HepG2 (cell line): ENCODE data around the gene PRKCE. TPM values are rescaled to one million over a fixed set of nuclear protein-coding genes. Genes with fewer than 3 reads are reported as not detected.

ENCODE experiments used
- ATAC-seq: fragments of 200-7000 bp; cut with Tn5 transposase; 3 replicates; pipeline ENCODE4 v1.9.1; 2020; ENCODE audit warnings: mild to moderate bottlenecking, moderate library complexity
- BruUV-seq: library from RNA; stranded (reverse); fragments of 400-500 nt; replicated peaks from 2 replicates; lab custom pipeline; 2021; lab: Mats Ljungman, UMichigan
- CTCF ChIA-PET: fragments of 300-600 bp; formaldehyde crosslinking; extraction: SDS; loops from one replicate; lab custom pipeline; 2021; ENCODE audit warnings: low total read pairs, inconsistent platforms, low intra/inter-chr PET ratio; lab: Yijun Ruan, JAX
- POLR2A ChIA-PET: fragments of 350-600 bp; sonication (Branson Sonifier 250); formaldehyde crosslinking; loops from one replicate; lab custom pipeline; 2020; ENCODE audit warnings: antibody characterized with exemption, inconsistent platforms; lab: Yijun Ruan, JAX
- DNase-seq: peaks from one replicate; pipeline ENCODE4 v3.0.0-alpha.2; 2015; ENCODE audit warnings: low spot score
- FAIRE-seq: peaks from 3 replicates; lab custom pipeline; 2011; peaks lifted over from hg19 to GRCh38; lab: Jason Lieb, UNC
- H2AFZ ChIP-seq: one replicate; pipeline ENCODE4 v1.6.1; 2011; ENCODE audit warnings: low read length, inconsistent platforms
- H3K27ac ChIP-seq: fragments of 300-600 bp; 3 replicates; pipeline ENCODE4 v1.8.0; 2011; ENCODE audit warnings: mixed run types, mild to moderate bottlenecking, mixed read lengths, low read length, inconsistent platforms; ENCODE audit not compliant: insufficient read depth; ENCODE audit errors: extremely low read length
- H3K27me3 ChIP-seq, 2 experiments: fragments of 200-600 bp in 1 of 2; 2 replicates in 1 of 2; 3 replicates in 1 of 2; pipeline versions ENCODE4 v1.6.0 to v1.8.0; 2011; ENCODE audit warnings: low read length in 2 of 2, mild to moderate bottlenecking in 2 of 2, moderate library complexity in 2 of 2, inconsistent platforms in 1 of 2; ENCODE audit not compliant: insufficient read depth in 2 of 2, control insufficient read depth in 1 of 2
- H3K36me3 ChIP-seq, 2 experiments: fragments of 200-600 bp in 1 of 2; replicated peaks in 1 of 2; 2 replicates in 1 of 2; 3 replicates in 1 of 2; pipeline versions ENCODE4 v1.5.1 to v1.8.0; 2011; ENCODE audit warnings: low read length in 2 of 2, inconsistent platforms in 1 of 2; ENCODE audit not compliant: insufficient read depth in 2 of 2, control insufficient read depth in 1 of 2
- H3K4me1 ChIP-seq: 2 replicates; pipeline ENCODE4 v1.5.1; 2012; ENCODE audit warnings: low read length, inconsistent platforms; ENCODE audit not compliant: insufficient read depth
- H3K4me2 ChIP-seq: 2 replicates; pipeline ENCODE4 v1.6.0; 2011; ENCODE audit warnings: low read depth, low read length, inconsistent platforms
- H3K4me3 ChIP-seq, 3 experiments: fragments of 200-600 bp in 1 of 3; sonication (generic), shearing (Covaris generic) in 1 of 3; replicated peaks in 1 of 3; 2 replicates each; pipeline ENCODE4 v1.5.1; 2011 to 2016; ENCODE audit warnings: low read length in 3 of 3, inconsistent platforms in 2 of 3, low read depth in 2 of 3, mild to moderate bottlenecking in 2 of 3, control low read depth in 1 of 3, mixed read lengths in 1 of 3; ENCODE audit not compliant: insufficient read depth in 1 of 3
- H3K79me2 ChIP-seq: one replicate; pipeline ENCODE4 v1.6.1; 2011; ENCODE audit warnings: low read length, inconsistent platforms; ENCODE audit not compliant: insufficient read depth
- H3K9ac ChIP-seq: 2 replicates; pipeline ENCODE4 v1.6.0; 2011; ENCODE audit warnings: mild to moderate bottlenecking, low read depth, low read length, inconsistent platforms; ENCODE audit not compliant: insufficient read depth
- H3K9me3 ChIP-seq: 2 replicates; pipeline ENCODE4 v1.5.1; 2012; ENCODE audit warnings: mild to moderate bottlenecking, low read length
- H4K20me1 ChIP-seq: 2 replicates; pipeline ENCODE4 v1.6.0; 2011; ENCODE audit warnings: inconsistent platforms, mild to moderate bottlenecking, low read length, moderate library complexity; ENCODE audit not compliant: insufficient read depth
- FOXP1 ChIP-seq, 2 experiments: fragments of 450-650 bp in 1 of 2; IDR thresholded peaks; 2 replicates each; pipeline ENCODE4 v1.6.1; 2017 to 2018; ENCODE audit warnings: antibody characterized with exemption in 1 of 2
- GLI4 ChIP-seq: sonication (generic); formaldehyde crosslinking; IDR thresholded peaks from 2 replicates; pipeline ENCODE4 v1.5.1; 2020; ENCODE audit warnings: missing genetic modification reagents, mild to moderate bottlenecking, moderate library complexity, borderline replicate concordance
- HHEX ChIP-seq: IDR thresholded peaks from 2 replicates; pipeline ENCODE4 v1.6.1; 2016; ENCODE audit warnings: control low read depth
- KMT2B ChIP-seq: IDR thresholded peaks from 2 replicates; pipeline ENCODE4 v1.6.1; 2016; ENCODE audit warnings: missing genetic modification reagents, missing compliant biosample characterization
- RXRB ChIP-seq: IDR thresholded peaks from 2 replicates; pipeline ENCODE4 v1.6.1; 2016; ENCODE audit warnings: borderline replicate concordance, missing genetic modification reagents, missing compliant biosample characterization
- SIX1 ChIP-seq: sonication (generic); formaldehyde crosslinking; IDR thresholded peaks from 2 replicates; pipeline ENCODE4 v1.4.0; 2020; ENCODE audit warnings: missing genetic modification reagents, borderline replicate concordance
- TEAD2 ChIP-seq: sonication (generic); formaldehyde crosslinking; IDR thresholded peaks from 2 replicates; pipeline ENCODE4 v1.9.0; 2021; ENCODE audit warnings: missing genetic modification reagents
- ZNF652 ChIP-seq: IDR thresholded peaks from 2 replicates; pipeline ENCODE4 v1.6.1; 2016; ENCODE audit warnings: low read depth, borderline replicate concordance
- ZSCAN25 ChIP-seq: sonication (generic); formaldehyde crosslinking; IDR thresholded peaks from 2 replicates; pipeline ENCODE4 v1.8.0; 2022; ENCODE audit warnings: mild to moderate bottlenecking, missing genetic modification reagents
- WGBS: methylation state at CpG from one replicate; pipeline ENCODE4 v1.1.6; 2017; ENCODE audit warnings: low lambda C conversion rate; 5-methylcytosine and 5-hydroxymethylcytosine counted together
- in situ Hi-C: cut with HindIII; loops from 2 replicates; pipeline ENCODE4 v1.10.0; 2017; ENCODE audit warnings: low pct_unique_long_range_greater_than_20kb; ENCODE audit not compliant: extremely low pct_ligation_motif_present
- intact Hi-C: fragments of 100-400 bp; cut with micrococcal nuclease; formaldehyde crosslinking; loops from one replicate; pipeline ENCODE4 v1.10.0; 2022; ENCODE audit not compliant: unreplicated experiment
- polyA plus RNA-seq, 8 experiments: library from polyadenylated mRNA; depleted of rRNA in 3 of 8; stranded (reverse) in 7 of 8; unstranded in 1 of 8; fragments of >200 nt; fragmentation: Illumina TruSeq in 4 of 8; extraction: Trizol in 4 of 8; gene quantifications; 2 replicates each; pipeline versions ENCODE4 v1.2.1 to v1.2.3, GENCODE V29; 2011 to 2016; ENCODE audit warnings: low read depth in 4 of 8, missing spikeins in 1 of 8, mixed read lengths in 1 of 8; ENCODE audit not compliant: insufficient read depth in 1 of 8
- total RNA-seq, 5 experiments: library from RNA; depleted of rRNA; stranded (reverse); fragments of >200 nt; fragmentation: Illumina TruSeq; extraction: Trizol; gene quantifications; 2 replicates each; pipeline ENCODE4 v1.2.3, GENCODE V29; 2016; ENCODE audit warnings: low read depth in 1 of 5
- TF ChIP-seq, protein P1 (sequence below): IDR thresholded peaks from 2 replicates; pipeline ENCODE4 v1.6.1; 2016; ENCODE audit warnings: control low read depth
- TF ChIP-seq, protein P2 (sequence below): sonication (generic); formaldehyde crosslinking; conservative IDR thresholded peaks from 2 replicates; pipeline ENCODE4 v1.8.0; 2022; ENCODE audit warnings: mild to moderate bottlenecking, moderate library complexity, missing genetic modification reagents

PRKCE gene
- total and polyA plus RNA-seq, 2 of the 13 experiments (the other 11 are each of a cell fraction or from before 2014, with no cell fraction given) = 1.0 to 3.9 TPM

DNA sequence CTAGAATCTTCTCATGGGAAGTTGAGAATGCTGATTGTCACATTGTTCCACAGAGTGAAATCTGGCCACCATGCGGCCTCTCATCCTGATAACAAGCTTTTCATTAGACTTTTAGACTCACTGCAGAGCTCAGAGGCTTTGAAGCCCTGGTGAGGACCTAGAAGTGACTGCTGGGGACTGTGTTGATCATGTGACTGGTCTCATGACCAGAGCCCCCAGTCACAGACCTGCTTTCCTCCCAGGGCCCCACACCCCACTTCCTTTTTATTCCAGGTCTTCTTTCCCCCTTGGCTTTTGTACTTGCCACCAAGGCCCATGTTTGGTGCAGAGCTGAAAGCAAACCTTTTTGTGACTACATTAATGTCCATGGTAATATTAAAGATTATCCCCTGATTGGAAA is 45.2 kb downstream of the PRKCE start (continued):
- TF ChIP-seq KMT2B = no peak
- no peak for TF ChIP-seq RXRB (CRISPR knock-in tag)
- no peak for TF ChIP-seq ZSCAN25 (CRISPR knock-in tag)
- TF ChIP-seq SIX1 (CRISPR knock-in tag) = no peak
- TF ChIP-seq, protein P1, sequence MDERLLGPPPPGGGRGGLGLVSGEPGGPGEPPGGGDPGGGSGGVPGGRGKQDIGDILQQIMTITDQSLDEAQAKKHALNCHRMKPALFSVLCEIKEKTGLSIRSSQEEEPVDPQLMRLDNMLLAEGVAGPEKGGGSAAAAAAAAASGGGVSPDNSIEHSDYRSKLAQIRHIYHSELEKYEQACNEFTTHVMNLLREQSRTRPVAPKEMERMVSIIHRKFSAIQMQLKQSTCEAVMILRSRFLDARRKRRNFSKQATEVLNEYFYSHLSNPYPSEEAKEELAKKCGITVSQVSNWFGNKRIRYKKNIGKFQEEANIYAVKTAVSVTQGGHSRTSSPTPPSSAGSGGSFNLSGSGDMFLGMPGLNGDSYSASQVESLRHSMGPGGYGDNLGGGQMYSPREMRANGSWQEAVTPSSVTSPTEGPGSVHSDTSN = no peak

DNA sequence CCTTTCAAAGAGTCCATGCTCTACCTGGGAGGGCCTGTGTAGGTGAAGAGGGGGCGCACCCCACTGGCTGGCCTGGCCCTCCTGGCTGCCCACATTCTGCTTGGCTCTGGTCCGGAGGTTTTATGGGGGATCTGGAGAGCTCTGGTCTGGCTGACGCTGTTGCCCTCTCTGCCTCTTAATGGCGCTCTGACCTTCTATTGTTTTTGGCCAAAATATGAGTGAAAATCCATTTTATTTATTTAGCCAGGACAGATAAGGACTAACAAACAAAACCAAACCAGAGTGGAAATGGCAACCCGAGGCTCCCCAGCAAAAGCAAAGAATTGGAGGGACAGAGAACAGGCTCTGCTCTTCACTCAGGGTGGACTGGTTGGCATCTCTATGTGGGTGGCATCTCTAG is 45.7 kb downstream of the PRKCE start:
- no TSS peak for BruUV-seq
- H3K4me2 ChIP-seq = no peak overlapping the region
- no peak for FAIRE-seq
- no peaks in the 10 kb centered on the region for H3K79me2 ChIP-seq
- no peaks in the 10 kb centered on the region for H3K9me3 ChIP-seq
- H2AFZ ChIP-seq = no peak overlapping the region
- ATAC-seq = no peak; the same call in 2 of the 3 replicates
- H3K27me3 ChIP-seq = 0 out of 5 replicates have a peak, but pooled peaks cover 0 to 5% of the 10 kb centered on the region in 2 experiments
- no peak overlapping the region for H3K9ac ChIP-seq
- POLR2A ChIA-PET = no interaction called here
- no peaks in the 10 kb centered on the region for H3K4me1 ChIP-seq
- no peak for TF ChIP-seq ZNF652 (CRISPR knock-in tag)
- TF ChIP-seq, protein P2, sequence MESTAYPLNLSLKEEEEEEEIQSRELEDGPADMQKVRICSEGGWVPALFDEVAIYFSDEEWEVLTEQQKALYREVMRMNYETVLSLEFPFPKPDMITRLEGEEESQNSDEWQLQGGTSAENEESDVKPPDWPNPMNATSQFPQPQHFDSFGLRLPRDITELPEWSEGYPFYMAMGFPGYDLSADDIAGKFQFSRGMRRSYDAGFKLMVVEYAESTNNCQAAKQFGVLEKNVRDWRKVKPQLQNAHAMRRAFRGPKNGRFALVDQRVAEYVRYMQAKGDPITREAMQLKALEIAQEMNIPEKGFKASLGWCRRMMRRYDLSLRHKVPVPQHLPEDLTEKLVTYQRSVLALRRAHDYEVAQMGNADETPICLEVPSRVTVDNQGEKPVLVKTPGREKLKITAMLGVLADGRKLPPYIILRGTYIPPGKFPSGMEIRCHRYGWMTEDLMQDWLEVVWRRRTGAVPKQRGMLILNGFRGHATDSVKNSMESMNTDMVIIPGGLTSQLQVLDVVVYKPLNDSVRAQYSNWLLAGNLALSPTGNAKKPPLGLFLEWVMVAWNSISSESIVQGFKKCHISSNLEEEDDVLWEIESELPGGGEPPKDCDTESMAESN = no peak
- TF ChIP-seq TEAD2 (CRISPR knock-in tag) = no peak
- no peak for TF ChIP-seq FOXP1 (IDR thresholded peaks at IDR 0.05)
- no peak for TF ChIP-seq FOXP1 (CRISPR knock-in tag; IDR thresholded peaks at IDR 0.05)
- no peak for TF ChIP-seq GLI4 (CRISPR knock-in tag)
- TF ChIP-seq HHEX (CRISPR knock-in tag) = no peak
- H4K20me1 ChIP-seq = no peaks in the 10 kb centered on the region
- no peak overlapping the region for H3K27ac ChIP-seq
- no peaks in the 10 kb centered on the region for H3K36me3 ChIP-seq
- 72% methylated on average over 5 of the region's 5 CpGs for WGBS
- DNase-seq = no peak
- CTCF ChIA-PET = no interaction called here
- in situ Hi-C loops (no loop called here), intact Hi-C loops (no loop called here)
- no peak overlapping the region for H3K4me3 ChIP-seq
